ENCODE results near the gene CERKL.

- TF ChIP-seq CTCF (IDR thresholded peaks at IDR 0.05) (no peak), POLR2A (IDR thresholded peaks at IDR 0.05) (no peak)
Measured at GRCh38 chr2:181697126-181697525, 40.2 kb upstream of the CERKL start.
